IMR-90 (cell line): ENCODE data around the gene IRF4. TPM values are rescaled to one million over a fixed set of nuclear protein-coding genes. Genes with fewer than 3 reads are reported as not detected.

Experiments used
- ATAC-seq: fragments of 200-7000 bp; cut with Tn5 transposase; 2 replicates; pipeline ENCODE4 v1.9.1; 2020; ENCODE audit warnings: low read depth, mild to moderate bottlenecking, moderate library complexity
- BruUV-seq: library from RNA; stranded (reverse); fragments of 400-500 nt; replicated peaks from 2 replicates; lab custom pipeline; 2021; lab: Mats Ljungman, UMichigan
- CTCF ChIA-PET: fragments of 300-600 bp; formaldehyde crosslinking; extraction: SDS; loops from one replicate; lab custom pipeline; 2021; ENCODE audit warnings: antibody characterized with exemption; lab: Yijun Ruan, JAX
- POLR2A ChIA-PET: fragments of 300-600 bp; sonication (Branson Sonifier 250); formaldehyde crosslinking; loops from one replicate; lab custom pipeline; 2022; ENCODE audit warnings: antibody characterized with exemption; ENCODE audit not compliant: unreplicated experiment; lab: Charles Lee
- DNase-seq: peaks from one replicate; pipeline ENCODE4 v3.0.0; 2013
- H2AFZ ChIP-seq: replicated peaks from 2 replicates; pipeline ENCODE3; 2013; ENCODE audit warnings: low read length, mild to moderate bottlenecking; ENCODE audit not compliant: poor library complexity
- H2AK5ac ChIP-seq: 2 replicates; pipeline ENCODE4 v1.6.1; 2013; ENCODE audit warnings: low read depth, low read length, inconsistent platforms
- H2AK9ac ChIP-seq: replicated peaks from 2 replicates; pipeline ENCODE3; 2013; ENCODE audit warnings: mild to moderate bottlenecking, low read depth, low read length, moderate library complexity; ENCODE audit not compliant: poor library complexity
- H2BK120ac ChIP-seq: 2 replicates; pipeline ENCODE4 v1.6.1; 2013; ENCODE audit warnings: low read depth, low read length, inconsistent platforms
- H2BK15ac ChIP-seq: 3 replicates; pipeline ENCODE4 v1.6.1; 2013; ENCODE audit warnings: low read depth, low read length, inconsistent platforms
- H2BK20ac ChIP-seq: 2 replicates; pipeline ENCODE4 v1.6.1; 2013; ENCODE audit warnings: low read depth, mild to moderate bottlenecking, inconsistent platforms, low read length, moderate library complexity
- H2BK5ac ChIP-seq: 2 replicates; pipeline ENCODE4 v1.6.1; 2013; ENCODE audit warnings: mild to moderate bottlenecking, low read depth, low read length, inconsistent platforms; ENCODE audit not compliant: poor library complexity, severe bottlenecking
- H3K14ac ChIP-seq: replicated peaks from 2 replicates; pipeline ENCODE4 v1.6.1; 2013; ENCODE audit warnings: low read depth, low read length, inconsistent platforms
- H3K18ac ChIP-seq: 2 replicates; pipeline ENCODE4 v1.6.1; 2013; ENCODE audit warnings: low read depth, low read length, control low read depth
- H3K23ac ChIP-seq: 2 replicates; pipeline ENCODE4 v1.6.1; 2013; ENCODE audit warnings: low read depth, low read length, inconsistent platforms
- H3K27ac ChIP-seq: 2 replicates; pipeline ENCODE4 v1.5.1; 2013; ENCODE audit warnings: mild to moderate bottlenecking, control low read depth, low read length; ENCODE audit not compliant: insufficient read depth
- H3K27me3 ChIP-seq: 2 replicates; pipeline ENCODE4 v1.6.1; 2013; ENCODE audit warnings: low read length; ENCODE audit not compliant: control insufficient read depth, insufficient read depth
- H3K36me3 ChIP-seq: 2 replicates; pipeline ENCODE4 v1.6.1; 2013; ENCODE audit warnings: low read length, mixed read lengths; ENCODE audit not compliant: control insufficient read depth, insufficient read depth
- H3K4ac ChIP-seq: 2 replicates; pipeline ENCODE4 v1.6.1; 2013; ENCODE audit warnings: low read depth, low read length, inconsistent platforms
- H3K4me1 ChIP-seq: 2 replicates; pipeline ENCODE4 v1.6.1; 2013; ENCODE audit warnings: low read length, mixed read lengths; ENCODE audit not compliant: control insufficient read depth, insufficient read depth
- H3K4me2 ChIP-seq: 2 replicates; pipeline ENCODE4 v1.6.1; 2013; ENCODE audit warnings: low read depth, mild to moderate bottlenecking, control low read depth, low read length, moderate library complexity
- H3K4me3 ChIP-seq: 2 replicates; pipeline ENCODE4 v1.5.1; 2013; ENCODE audit warnings: low read depth, mild to moderate bottlenecking, control low read depth, low read length, moderate library complexity; ENCODE audit not compliant: insufficient read depth
- H3K56ac ChIP-seq: 2 replicates; pipeline ENCODE4 v1.6.1; 2013; ENCODE audit warnings: low read length, inconsistent platforms; ENCODE audit not compliant: insufficient read depth; ENCODE audit errors: extremely low read depth
- H3K79me1 ChIP-seq, 2 experiments: 2 replicates each; pipeline ENCODE4 v1.6.1; 2013; ENCODE audit warnings: low read length in 2 of 2, inconsistent platforms in 1 of 2, low read depth in 1 of 2
- H3K9ac ChIP-seq: 2 replicates; pipeline ENCODE4 v1.6.1; 2013; ENCODE audit warnings: low read depth, low read length, control low read depth
- H3K9me1 ChIP-seq: 2 replicates; pipeline ENCODE4 v1.6.1; 2013; ENCODE audit warnings: low read length, inconsistent platforms; ENCODE audit not compliant: insufficient read depth
- H3K9me3 ChIP-seq: 2 replicates; pipeline ENCODE4 v1.6.1; 2013; ENCODE audit warnings: low read length; ENCODE audit not compliant: control insufficient read depth, insufficient read depth
- H4K20me1 ChIP-seq: 2 replicates; pipeline ENCODE4 v1.6.1; 2013; ENCODE audit warnings: low read length, inconsistent platforms; ENCODE audit not compliant: insufficient read depth
- H4K5ac ChIP-seq: 2 replicates; pipeline ENCODE4 v1.6.1; 2013; ENCODE audit warnings: mild to moderate bottlenecking, low read depth, low read length, control low read depth
- H4K8ac ChIP-seq, 2 experiments: 2 replicates each; pipeline ENCODE4 v1.6.1; 2013; ENCODE audit warnings: low read depth in 2 of 2, low read length in 2 of 2, control low read depth in 1 of 2, inconsistent platforms in 1 of 2
- H4K91ac ChIP-seq: 2 replicates; pipeline ENCODE4 v1.6.1; 2013; ENCODE audit warnings: low read depth, low read length, inconsistent platforms; ENCODE audit not compliant: insufficient read depth
- BHLHE40 ChIP-seq: fragments of 150-350 bp; IDR thresholded peaks from 2 replicates; pipeline ENCODE4 v1.6.1; 2016; ENCODE audit warnings: mild to moderate bottlenecking, low read depth, low read length
- ELK1 ChIP-seq: fragments of 150-350 bp; IDR thresholded peaks from 2 replicates; pipeline ENCODE4 v1.6.1; 2016; ENCODE audit warnings: low read depth, mild to moderate bottlenecking, low read length, moderate library complexity, borderline replicate concordance
- FOS ChIP-seq: fragments of 150-350 bp; IDR thresholded peaks from 2 replicates; pipeline ENCODE4 v1.6.1; 2016; ENCODE audit warnings: low read depth, low read length
- MXI1 ChIP-seq: IDR thresholded peaks from 2 replicates; pipeline ENCODE4 v1.6.1; 2012; ENCODE audit warnings: low read depth, mild to moderate bottlenecking, low read length, moderate library complexity, borderline replicate concordance
- NFE2L2 ChIP-seq: fragments of 150-350 bp; IDR thresholded peaks from 2 replicates; pipeline ENCODE4 v1.6.1; 2016; ENCODE audit warnings: low read depth, mild to moderate bottlenecking, low read length
- RAD21 ChIP-seq: IDR thresholded peaks from 2 replicates; pipeline ENCODE4 v1.6.1; 2012; ENCODE audit warnings: low read length, improper control_type of control experiment
- WGBS, 2 experiments: methylation state at CpG; one replicate each; pipeline versions ENCODE4 v1.1.5 to v1.1.7; 2013; ENCODE audit warnings: missing lambda C conversion rate in 2 of 2; ENCODE audit not compliant: insufficient read length in 1 of 2; ENCODE audit errors: extremely low coverage in 2 of 2; 5-methylcytosine and 5-hydroxymethylcytosine counted together
- dilution Hi-C: fragments of 300-500 bp; cut with HindIII; formaldehyde crosslinking; loops from one replicate; pipeline ENCODE4 v1.14.3; 2018; ENCODE audit warnings: low sequenced_read_pairs; ENCODE audit not compliant: unreplicated experiment
- in situ Hi-C: fragments of 300-500 bp; cut with MboI; formaldehyde crosslinking; loops from 3 replicates; pipeline ENCODE4 v1.14.3; 2019; ENCODE audit warnings: low sequenced_read_pairs, inconsistent platforms, mixed read lengths
- intact Hi-C: fragments of 100-400 bp; cut with micrococcal nuclease; formaldehyde crosslinking; loops from 2 replicates; pipeline ENCODE4 v1.10.0; 2022
- polyA plus RNA-seq, 3 experiments: library from polyadenylated mRNA; depleted of rRNA; stranded (reverse); fragments of >200 nt; gene quantifications; 2 replicates each; pipeline ENCODE4 v1.2.3, GENCODE V29; 2012; ENCODE audit warnings: low replicate concordance in 1 of 3
- total RNA-seq: library from RNA; depleted of rRNA; stranded (reverse); fragments of >200 nt; gene quantifications from 2 replicates; pipeline ENCODE4 v1.2.3, GENCODE V29; 2012

Gene IRF4
- total and polyA plus RNA-seq, 2 of the 4 experiments (the other 2 are of a cell fraction) = not detected

DNA sequence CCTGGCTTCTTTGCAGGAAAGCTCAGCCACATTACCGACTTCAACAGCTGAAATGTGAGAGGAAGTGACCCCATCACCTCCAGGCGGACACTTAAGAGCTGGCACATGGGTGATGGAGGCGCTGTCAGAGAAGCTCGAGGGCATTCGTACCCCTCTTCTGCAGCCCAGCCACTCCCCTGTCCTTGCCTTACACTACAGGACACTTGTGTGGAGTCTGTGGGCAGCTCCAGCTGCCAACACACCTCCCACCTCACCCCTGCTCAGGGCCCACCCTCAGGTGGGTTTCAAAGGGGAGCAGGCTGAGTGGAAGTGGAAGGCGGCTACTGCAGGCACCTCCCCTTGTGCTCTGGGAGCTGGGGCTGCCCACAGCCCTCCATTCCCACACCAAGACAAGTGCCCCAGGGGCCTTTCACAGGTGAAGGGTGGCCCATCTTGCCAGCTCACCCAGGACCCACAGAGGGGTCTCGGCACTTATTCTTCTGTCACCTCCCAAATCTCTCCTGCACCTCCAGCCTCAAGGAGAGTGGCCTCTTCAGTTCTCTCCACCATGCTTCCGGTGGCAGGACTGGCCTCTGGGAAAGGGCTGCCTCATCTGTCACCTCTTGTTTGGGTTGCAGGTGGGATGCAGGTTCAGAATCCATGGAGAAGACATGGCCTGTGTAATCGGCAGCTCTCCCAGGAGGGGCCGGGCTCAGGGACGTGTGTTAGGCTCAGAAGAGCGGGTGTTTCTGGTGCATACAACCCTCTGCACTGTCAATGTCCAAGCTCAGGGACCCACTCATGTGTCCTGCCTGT lies 49.8 kb downstream of the IRF4 start:
- H4K20me1 ChIP-seq = no peaks in the 10 kb centered on the region
- H3K4me1 ChIP-seq = peaks cover 3% of the 10 kb centered on the region; the same call in 1 of the 2 replicates
- no peak overlapping the region for H4K8ac ChIP-seq
- ATAC-seq (no peak), DNase-seq (no peak)
- no peak overlapping the region for H3K4ac ChIP-seq
- no peaks in the 10 kb centered on the region for H3K9me1 ChIP-seq
- H3K27ac ChIP-seq = no peak overlapping the region
- in situ Hi-C loops (no loop called here), intact Hi-C loops (no loop called here), dilution Hi-C loops (no loop called here)
- no peak overlapping the region for H3K18ac ChIP-seq
- no peak overlapping the region for H3K4me2 ChIP-seq
- H2AK9ac ChIP-seq = no peak overlapping the region
- no peak overlapping the region for H3K23ac ChIP-seq
- peaks cover 12% of the 10 kb centered on the region; the same call in 1 of the 2 replicates for H3K27me3 ChIP-seq
- H4K5ac ChIP-seq = no peak overlapping the region
- POLR2A ChIA-PET = no interaction called here
- no peaks in the 10 kb centered on the region for H3K79me1 ChIP-seq
- H2AFZ ChIP-seq = no peak overlapping the region
- CTCF ChIA-PET = no interaction called here
- no peak overlapping the region for H2BK120ac ChIP-seq
- H2BK15ac ChIP-seq = no peak overlapping the region
- no peak overlapping the region for H3K14ac ChIP-seq
- H2BK5ac ChIP-seq = no peak overlapping the region
- no peaks in the 10 kb centered on the region for H3K9me3 ChIP-seq
- no peak overlapping the region for H2AK5ac ChIP-seq
- no peak overlapping the region for H4K91ac ChIP-seq
- 88% methylated on average over 4 of the region's 12 CpGs; no CpG with 5 or more reads in 1 of the 2 experiments for WGBS, 2 experiments
- no TSS peak for BruUV-seq
- no peak overlapping the region for H2BK20ac ChIP-seq
- no peak overlapping the region for H3K9ac ChIP-seq
- TF ChIP-seq MXI1 (no peak), NFE2L2 (no peak), RAD21 (no peak), BHLHE40 (no peak), ELK1 (no peak), FOS (no peak)
- H3K4me3 ChIP-seq = no peak overlapping the region
- no peaks in the 10 kb centered on the region for H3K36me3 ChIP-seq
- H3K56ac ChIP-seq = no peak overlapping the region
